Measurements from ENCODE around the gene USHBP1. TPM values are rescaled to one million over a fixed set of nuclear protein-coding genes. Genes with fewer than 3 reads are reported as not detected.
A peak's percentile ranks its signal among the peaks of the same experiment; 100 is the strongest.

USHBP1 gene
- total and polyA plus RNA-seq, 2 of the 13 experiments (the other 11 are each of a cell fraction or from before 2014, with no cell fraction given): 0.15 to 1.5 TPM

GRCh38 chr19:17303167-17303939 is 38.8 kb upstream of the USHBP1 start, which contains the start of gene ABHD8 (continued):
- TF ChIP-seq MYNN (CRISPR knock-in tag; IDR thresholded peaks at IDR 0.05; ENCODE audit: low read depth): no peak
- no peak for TF ChIP-seq ZNF296 (CRISPR knock-in tag; conservative IDR thresholded peaks at IDR 0.05)
- TF ChIP-seq XBP1 (CRISPR knock-in tag; IDR thresholded peaks at IDR 0.05): no peak
- no peak for TF ChIP-seq ZHX2 (IDR thresholded peaks at IDR 0.05; ENCODE audit: low read depth)
- no peak for TF ChIP-seq ZHX2 (CRISPR knock-in tag; IDR thresholded peaks at IDR 0.05; ENCODE audit: borderline replicate concordance)
- TF ChIP-seq SP5 (CRISPR knock-in tag; IDR thresholded peaks at IDR 0.05; ENCODE audit: borderline replicate concordance, low read depth): 0 out of 2 replicates have a peak, but pooled peaks have one; percentile 22
- no peak for TF ChIP-seq SMAD3 (CRISPR knock-in tag; IDR thresholded peaks at IDR 0.05)
- TF ChIP-seq KLF9 (CRISPR knock-in tag; IDR thresholded peaks at IDR 0.05; ENCODE audit: low read depth): no peak
- peak; percentile 100 for TF ChIP-seq ZSCAN29 (CRISPR knock-in tag; conservative IDR thresholded peaks at IDR 0.05)
- no peak for TF ChIP-seq ZNF83 (CRISPR knock-in tag; IDR thresholded peaks at IDR 0.05; ENCODE audit: borderline replicate concordance)
- TF ChIP-seq ZNF552 (CRISPR knock-in tag; IDR thresholded peaks at IDR 0.05; ENCODE audit: borderline replicate concordance): no peak
- TF ChIP-seq MEF2D (CRISPR knock-in tag; IDR thresholded peaks at IDR 0.05): no peak
- TF ChIP-seq FOXO4 (CRISPR knock-in tag; conservative IDR thresholded peaks at IDR 0.05): no peak
- no peak for TF ChIP-seq ZKSCAN8 (CRISPR knock-in tag; IDR thresholded peaks at IDR 0.05; ENCODE audit: borderline replicate concordance)
- TF ChIP-seq ATF4 (CRISPR knock-in tag; IDR thresholded peaks at IDR 0.05): no peak
- TF ChIP-seq ARID2 (CRISPR knock-in tag; IDR thresholded peaks at IDR 0.05; ENCODE audit: borderline replicate concordance): no peak
- TF ChIP-seq FOXJ3 (CRISPR knock-in tag; IDR thresholded peaks at IDR 0.05; ENCODE audit: borderline replicate concordance): no peak
- TF ChIP-seq NAIF1 (CRISPR knock-in tag; IDR thresholded peaks at IDR 0.05; ENCODE audit: borderline replicate concordance): no peak
- peak; percentile 29; the same call in 1 of the 2 replicates for TF ChIP-seq IRF2 (CRISPR knock-in tag; IDR thresholded peaks at IDR 0.05)
- TF ChIP-seq HDAC2 (CRISPR knock-in tag; IDR thresholded peaks at IDR 0.05): 0 out of 2 replicates have a peak, but pooled peaks have one; percentile 22
- no peak for TF ChIP-seq ZNF605 (CRISPR knock-in tag; IDR thresholded peaks at IDR 0.05)
- TF ChIP-seq PLSCR1 (CRISPR knock-in tag; IDR thresholded peaks at IDR 0.05; ENCODE audit: borderline replicate concordance): no peak

Data from HepG2 (cell line).